ENCODE measurements around the gene CDYL2.

DNA sequence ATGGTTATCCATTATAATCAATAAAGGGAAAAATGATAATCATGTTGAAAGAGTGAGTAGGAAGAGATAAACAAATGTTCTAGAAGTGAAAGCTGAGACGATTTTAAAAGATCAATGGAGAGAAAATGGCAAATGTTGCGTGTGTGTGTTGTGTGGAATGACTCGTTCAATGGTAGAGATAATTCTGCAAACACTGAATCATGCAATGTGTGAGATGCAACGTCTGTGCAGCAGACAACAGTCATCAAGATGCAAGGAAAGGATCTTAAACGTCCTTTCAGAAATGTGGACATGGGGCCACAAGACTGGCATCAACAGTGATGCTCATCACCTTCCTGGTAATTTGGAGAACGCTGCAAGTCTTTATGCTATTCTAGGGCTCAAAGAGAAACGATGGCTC, 124.4 kb downstream of the CDYL2 start:
- TF ChIP-seq, protein P1, sequence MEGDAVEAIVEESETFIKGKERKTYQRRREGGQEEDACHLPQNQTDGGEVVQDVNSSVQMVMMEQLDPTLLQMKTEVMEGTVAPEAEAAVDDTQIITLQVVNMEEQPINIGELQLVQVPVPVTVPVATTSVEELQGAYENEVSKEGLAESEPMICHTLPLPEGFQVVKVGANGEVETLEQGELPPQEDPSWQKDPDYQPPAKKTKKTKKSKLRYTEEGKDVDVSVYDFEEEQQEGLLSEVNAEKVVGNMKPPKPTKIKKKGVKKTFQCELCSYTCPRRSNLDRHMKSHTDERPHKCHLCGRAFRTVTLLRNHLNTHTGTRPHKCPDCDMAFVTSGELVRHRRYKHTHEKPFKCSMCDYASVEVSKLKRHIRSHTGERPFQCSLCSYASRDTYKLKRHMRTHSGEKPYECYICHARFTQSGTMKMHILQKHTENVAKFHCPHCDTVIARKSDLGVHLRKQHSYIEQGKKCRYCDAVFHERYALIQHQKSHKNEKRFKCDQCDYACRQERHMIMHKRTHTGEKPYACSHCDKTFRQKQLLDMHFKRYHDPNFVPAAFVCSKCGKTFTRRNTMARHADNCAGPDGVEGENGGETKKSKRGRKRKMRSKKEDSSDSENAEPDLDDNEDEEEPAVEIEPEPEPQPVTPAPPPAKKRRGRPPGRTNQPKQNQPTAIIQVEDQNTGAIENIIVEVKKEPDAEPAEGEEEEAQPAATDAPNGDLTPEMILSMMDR (conservative IDR thresholded peaks at IDR 0.05): no peak
- no peak for TF ChIP-seq ZFX (IDR thresholded peaks at IDR 0.05)

All from C4-2B (cell line).